KOPT-K1 (cell line): Measurements from ENCODE around the gene ARSI.

Experiments used
- H3K27ac ChIP-seq: fragments of 200-600 bp; sonication (generic); 2 replicates; pipeline ENCODE4 v1.5.1; 2016; ENCODE audit warnings: antibody characterized with exemption, mild to moderate bottlenecking, low read depth, low read length; ENCODE audit not compliant: poor library complexity, severe bottlenecking
- H3K36me3 ChIP-seq: fragments of 200-600 bp; sonication (generic); 2 replicates; pipeline ENCODE4 v1.5.1; 2017; ENCODE audit warnings: antibody characterized with exemption, mild to moderate bottlenecking, low read length, moderate library complexity; ENCODE audit not compliant: insufficient read depth
- H3K9me3 ChIP-seq: fragments of 200-600 bp; sonication (generic); 2 replicates; pipeline ENCODE4 v1.5.1; 2017; ENCODE audit warnings: antibody characterized with exemption, low read length, mild to moderate bottlenecking; ENCODE audit not compliant: insufficient read depth, poor library complexity, severe bottlenecking

Gene ARSI

GRCh38 chr5:150295741-150296486, 6.8 kb downstream of the ARSI start:
- no peaks in the 10 kb centered on the region for H3K9me3 ChIP-seq
- H3K27ac ChIP-seq = no peak overlapping the region
- no peaks in the 10 kb centered on the region for H3K36me3 ChIP-seq

- H3K36me3 ChIP-seq = no peaks in the 10 kb centered on the region
- H3K9me3 ChIP-seq = no peaks in the 10 kb centered on the region
- H3K27ac ChIP-seq = no peak overlapping the region
Measured at GRCh38 chr5:150295172-150295634, 7.5 kb downstream of the ARSI start.

GRCh38 chr5:150294551-150295071, 8.1 kb downstream of the ARSI start:
- H3K9me3 ChIP-seq = no peaks in the 10 kb centered on the region
- H3K27ac ChIP-seq = no peak overlapping the region
- no peaks in the 10 kb centered on the region for H3K36me3 ChIP-seq

GRCh38 chr5:150293091-150293941, 9.4 kb downstream of the ARSI start:
- Histone ChIP-seq H3K9me3 (no peaks in the 10 kb centered on the region), H3K36me3 (no peaks in the 10 kb centered on the region), H3K27ac (no peak overlapping the region)

- Histone ChIP-seq H3K27ac (no peak overlapping the region), H3K36me3 (no peaks in the 10 kb centered on the region), H3K9me3 (no peaks in the 10 kb centered on the region)
Measured at GRCh38 chr5:150291388-150292385, 11.0 kb downstream of the ARSI start.

- no peaks in the 10 kb centered on the region for H3K9me3 ChIP-seq
- no peaks in the 10 kb centered on the region for H3K36me3 ChIP-seq
- H3K27ac ChIP-seq = no peak within 1 kb of the TSS
Measured at GRCh38 chr5:150289551-150290390, 12.9 kb downstream of the ARSI start, which contains the start of gene CAMK2A. TSS of gene CAMK2A (minus strand) at chr5:150289773. CDS start at chr5:150289625, 148 bp downstream.

- H3K36me3 ChIP-seq = no peaks in the 10 kb centered on the region
- H3K27ac ChIP-seq = no peak overlapping the region
- no peaks in the 10 kb centered on the region for H3K9me3 ChIP-seq
Measured at GRCh38 chr5:150288791-150289190, 13.9 kb downstream of the ARSI start.

GRCh38 chr5:150288361-150288760, 14.3 kb downstream of the ARSI start:
- H3K36me3 ChIP-seq = no peaks in the 10 kb centered on the region
- no peaks in the 10 kb centered on the region for H3K9me3 ChIP-seq
- no peak overlapping the region for H3K27ac ChIP-seq

GRCh38 chr5:150286820-150287219, 15.9 kb downstream of the ARSI start:
- H3K27ac ChIP-seq = no peak overlapping the region
- no peaks in the 10 kb centered on the region for H3K9me3 ChIP-seq
- H3K36me3 ChIP-seq = no peaks in the 10 kb centered on the region

- H3K36me3 ChIP-seq = no peaks in the 10 kb centered on the region
- no peak overlapping the region for H3K27ac ChIP-seq
- H3K9me3 ChIP-seq = no peaks in the 10 kb centered on the region
Measured at GRCh38 chr5:150285114-150285513, 17.6 kb downstream of the ARSI start.

- Histone ChIP-seq H3K9me3 (no peaks in the 10 kb centered on the region), H3K27ac (no peak overlapping the region), H3K36me3 (no peaks in the 10 kb centered on the region)
Measured at GRCh38 chr5:150284311-150284710, 18.4 kb downstream of the ARSI start.

GRCh38 chr5:150283904-150284303, 18.8 kb downstream of the ARSI start:
- Histone ChIP-seq H3K9me3 (no peaks in the 10 kb centered on the region), H3K27ac (no peak overlapping the region), H3K36me3 (no peaks in the 10 kb centered on the region)

GRCh38 chr5:150281987-150282386, 20.7 kb downstream of the ARSI start:
- H3K36me3 ChIP-seq = no peaks in the 10 kb centered on the region
- H3K27ac ChIP-seq = no peak overlapping the region
- H3K9me3 ChIP-seq = no peaks in the 10 kb centered on the region
